H9 (cell line): Measurements from ENCODE around the gene IRS2. TPM values are rescaled to one million over a fixed set of nuclear protein-coding genes. Genes with fewer than 3 reads are reported as not detected.

Source experiments
- DNase-seq: peaks from one replicate; pipeline ENCODE4 v3.0.0-alpha.2; 2017
- H2AFZ ChIP-seq: one replicate; pipeline ENCODE4 v1.6.1; 2013; ENCODE audit warnings: mild to moderate bottlenecking, low read length, control low read depth, moderate library complexity
- H2AK5ac ChIP-seq: 2 replicates; pipeline ENCODE4 v1.6.1; 2013; ENCODE audit warnings: low read length, control low read depth, mixed read lengths; ENCODE audit not compliant: insufficient read length
- H2BK120ac ChIP-seq: one replicate; pipeline ENCODE4 v1.6.1; 2013; ENCODE audit warnings: low read depth, mild to moderate bottlenecking, low read length, control low read depth, inconsistent platforms; ENCODE audit not compliant: poor library complexity, severe bottlenecking
- H2BK12ac ChIP-seq: 2 replicates; pipeline ENCODE4 v1.6.1; 2013; ENCODE audit warnings: low read length, control low read depth, mixed read lengths, low read depth; ENCODE audit not compliant: insufficient read length
- H2BK15ac ChIP-seq: 2 replicates; pipeline ENCODE4 v1.6.1; 2013; ENCODE audit warnings: low read depth, low read length, control low read depth
- H2BK20ac ChIP-seq: one replicate; pipeline ENCODE4 v1.6.1; 2013; ENCODE audit warnings: low read depth, mild to moderate bottlenecking, low read length, control low read depth, inconsistent platforms; ENCODE audit not compliant: poor library complexity, severe bottlenecking
- H2BK5ac ChIP-seq: 2 replicates; pipeline ENCODE4 v1.6.1; 2013; ENCODE audit warnings: low read length, control low read depth, mixed read lengths; ENCODE audit not compliant: insufficient read length
- H3K14ac ChIP-seq: 2 replicates; pipeline ENCODE4 v1.6.1; 2013; ENCODE audit warnings: low read length, control low read depth; ENCODE audit not compliant: insufficient read depth
- H3K18ac ChIP-seq: 2 replicates; pipeline ENCODE4 v1.6.1; 2013; ENCODE audit warnings: low read depth, mild to moderate bottlenecking, mixed read lengths, low read length, control low read depth; ENCODE audit not compliant: insufficient read length
- H3K23ac ChIP-seq: 2 replicates; pipeline ENCODE4 v1.6.1; 2013; ENCODE audit warnings: low read length, control low read depth, mixed read lengths, low read depth; ENCODE audit not compliant: insufficient read length
- H3K23me2 ChIP-seq: 2 replicates; pipeline ENCODE4 v1.6.1; 2013; ENCODE audit warnings: low read depth, mild to moderate bottlenecking, mixed read lengths, low read length, control low read depth; ENCODE audit not compliant: insufficient read length, poor library complexity, severe bottlenecking
- H3K27ac ChIP-seq: 2 replicates; pipeline ENCODE4 v1.5.1; 2013; ENCODE audit warnings: low read length, control low read depth, mixed read lengths, low read depth; ENCODE audit not compliant: insufficient read length
- H3K27me3 ChIP-seq: 2 replicates; pipeline ENCODE4 v1.6.1; 2013; ENCODE audit warnings: low read length, control low read depth, inconsistent platforms; ENCODE audit not compliant: insufficient read depth
- H3K4ac ChIP-seq: 2 replicates; pipeline ENCODE4 v1.6.1; 2013; ENCODE audit warnings: low read depth, mild to moderate bottlenecking, control low read depth, inconsistent platforms, low read length, moderate library complexity
- H3K4me1 ChIP-seq: 2 replicates; pipeline ENCODE4 v1.6.1; 2013; ENCODE audit warnings: low read length, control low read depth, inconsistent platforms; ENCODE audit not compliant: insufficient read depth
- H3K4me2 ChIP-seq: 2 replicates; pipeline ENCODE4 v1.6.1; 2013; ENCODE audit warnings: low read length, control low read depth, mixed read lengths; ENCODE audit not compliant: insufficient read length, insufficient read depth
- H3K56ac ChIP-seq: 2 replicates; pipeline ENCODE4 v1.6.1; 2013; ENCODE audit warnings: low read depth, mild to moderate bottlenecking, mixed read lengths, low read length, control low read depth; ENCODE audit not compliant: insufficient read length
- H3K79me1 ChIP-seq: 2 replicates; pipeline ENCODE4 v1.6.1; 2013; ENCODE audit warnings: low read depth, mild to moderate bottlenecking, moderate library complexity, low read length, control low read depth, inconsistent platforms; ENCODE audit not compliant: insufficient read depth, poor library complexity, severe bottlenecking
- H3K79me2 ChIP-seq: 2 replicates; pipeline ENCODE4 v1.6.1; 2013; ENCODE audit warnings: low read length, control low read depth, inconsistent platforms; ENCODE audit not compliant: insufficient read depth
- H3K9ac ChIP-seq: 2 replicates; pipeline ENCODE4 v1.6.1; 2013; ENCODE audit warnings: low read length, control low read depth, mixed read lengths; ENCODE audit not compliant: insufficient read length; ENCODE audit errors: extremely low read depth
- H3K9me3 ChIP-seq: one replicate; pipeline ENCODE4 v1.6.1; 2013; ENCODE audit warnings: low read depth, low read length, inconsistent platforms; ENCODE audit not compliant: control insufficient read depth
- H3T11ph ChIP-seq: one replicate; pipeline ENCODE4 v1.6.1; 2013; ENCODE audit warnings: mild to moderate bottlenecking, low read length, control low read depth, inconsistent platforms
- H4K20me1 ChIP-seq: one replicate; pipeline ENCODE4 v1.6.1; 2013; ENCODE audit not compliant: control insufficient read depth, insufficient read length, insufficient read depth
- H4K5ac ChIP-seq: 2 replicates; pipeline ENCODE4 v1.6.1; 2013; ENCODE audit warnings: low read depth, mild to moderate bottlenecking, mixed read lengths, low read length, control low read depth; ENCODE audit not compliant: insufficient read length
- H4K8ac ChIP-seq: replicated peaks from 2 replicates; pipeline ENCODE4 v1.6.1; 2013; ENCODE audit warnings: low read length, control low read depth, mixed read lengths, low read depth; ENCODE audit not compliant: insufficient read length
- H4K91ac ChIP-seq: 2 replicates; pipeline ENCODE4 v1.6.1; 2013; ENCODE audit warnings: low read depth, mild to moderate bottlenecking, moderate library complexity, mixed read lengths, low read length, control low read depth; ENCODE audit not compliant: insufficient read length
- H3K27ac Mint-ChIP-seq, 3 experiments: 2 replicates in 2 of 3; 3 replicates in 1 of 3; pipeline ENCODE4 v1.8.0; 2020 to 2021; ENCODE audit warnings: mixed read lengths in 3 of 3, mild to moderate bottlenecking in 1 of 3, moderate library complexity in 1 of 3
- H3K27me3 Mint-ChIP-seq: 2 replicates; pipeline ENCODE4 v1.8.0; 2021; ENCODE audit warnings: low read depth, mild to moderate bottlenecking, moderate library complexity, mixed read lengths
- H3K36me3 Mint-ChIP-seq, 3 experiments: 2 replicates in 2 of 3; 3 replicates in 1 of 3; pipeline ENCODE4 v1.8.0; 2020 to 2021; ENCODE audit warnings: low read depth in 3 of 3, mixed read lengths in 3 of 3; ENCODE audit not compliant: insufficient read depth in 1 of 3
- H3K4me1 Mint-ChIP-seq, 2 experiments: 2 replicates each; pipeline ENCODE4 v1.8.0; 2020; ENCODE audit warnings: mixed read lengths in 2 of 2
- H3K4me3 Mint-ChIP-seq, 2 experiments: 2 replicates in 1 of 2; 3 replicates in 1 of 2; pipeline ENCODE4 v1.8.0; 2020 to 2021; ENCODE audit warnings: mild to moderate bottlenecking in 2 of 2, mixed read lengths in 2 of 2, moderate library complexity in 1 of 2
- H3K9me3 Mint-ChIP-seq, 2 experiments: 2 replicates in 1 of 2; 3 replicates in 1 of 2; pipeline ENCODE4 v1.8.0; 2020; ENCODE audit warnings: mild to moderate bottlenecking in 2 of 2, mixed read lengths in 2 of 2, moderate library complexity in 1 of 2
- WGBS: extraction: QIAGEN DNeasy Blood & Tissue Kit; methylation state at CpG from one replicate; pipeline ENCODE4 v1.1.7; 2013; ENCODE audit warnings: missing lambda C conversion rate, low lambda C conversion rate, mixed read lengths; ENCODE audit not compliant: insufficient read length; ENCODE audit errors: extremely low coverage; 5-methylcytosine and 5-hydroxymethylcytosine counted together
- total RNA-seq: library from RNA; stranded (reverse); gene quantifications from 2 replicates; pipeline ENCODE4 v1.2.1, GENCODE V29; 2021
- TF ChIP-seq, protein P1 (sequence below): fragments of 200-600 bp; sonication (generic); conservative IDR thresholded peaks from 3 replicates; pipeline ENCODE4 v1.8.0; 2021; ENCODE audit warnings: antibody characterized with exemption, mild to moderate bottlenecking

Gene IRS2
- total RNA-seq, 1 experiment from 2014 or later: 10.1 TPM

DNA sequence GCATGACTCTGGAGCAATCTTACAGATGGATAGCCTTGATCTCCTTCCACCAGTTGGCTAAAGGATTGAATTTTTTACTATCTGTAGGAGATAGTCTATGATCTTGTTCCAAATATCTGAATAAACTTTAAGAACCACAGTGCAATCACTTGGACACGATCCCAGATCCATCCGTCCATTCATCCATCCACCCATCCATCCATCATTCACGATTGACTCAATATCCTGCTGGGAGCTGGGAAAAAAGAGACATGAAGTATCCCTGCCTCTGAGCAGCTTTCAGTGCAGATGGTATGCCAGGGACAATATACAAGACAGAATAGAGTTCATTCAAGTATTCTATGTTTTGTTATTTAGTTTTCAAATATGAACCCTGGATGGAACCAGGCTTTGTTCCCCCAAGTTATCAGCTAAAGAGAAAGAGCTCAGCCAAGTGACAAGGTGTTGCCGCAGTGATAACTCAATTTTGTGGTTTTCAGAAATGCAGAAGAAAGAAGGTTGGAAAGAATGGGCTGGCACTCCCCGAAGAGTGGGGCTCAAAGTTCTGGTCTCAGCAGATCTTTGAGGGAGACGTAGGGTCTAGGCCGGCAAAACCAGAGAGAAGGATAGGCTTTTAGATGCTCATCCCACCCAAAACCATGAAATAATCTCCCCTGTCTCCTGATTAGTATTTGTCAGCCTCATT is 66.3 kb downstream of the IRS2 start:
- Mint-ChIP-seq H3K4me1 (peaks cover 21 to 26% of the 10 kb centered on the region in 2 experiments), H3K27ac (no peak overlapping the region; a peak in 1 of 7 replicates), H3K36me3 (no peaks in the 10 kb centered on the region), H3K4me3 (no peak overlapping the region), H3K9me3 (no peaks in the 10 kb centered on the region), H3K27me3 (peaks cover 2% of the 10 kb centered on the region; the same call in 1 of the 2 replicates)
- Histone ChIP-seq H3K23ac (no peak overlapping the region), H4K8ac (no peak overlapping the region), H2AFZ (no peak overlapping the region), H3K14ac (no peak overlapping the region), H3K4me1 (no peaks in the 10 kb centered on the region), H3K79me2 (no peaks in the 10 kb centered on the region), H4K20me1 (no peaks in the 10 kb centered on the region), H3K9me3 (no peaks in the 10 kb centered on the region), H4K5ac (no peak overlapping the region), H3K23me2 (no peaks in the 10 kb centered on the region), H3K4me2 (no peak overlapping the region), H3K27ac (no peak overlapping the region), H2BK120ac (no peak overlapping the region), H3K4ac (no peak overlapping the region), H3K27me3 (no peaks in the 10 kb centered on the region), H2BK20ac (no peak overlapping the region), H3T11ph (no peak overlapping the region), H2BK12ac (no peak overlapping the region), H2BK5ac (no peak overlapping the region), H2BK15ac (no peak overlapping the region), H3K56ac (no peak overlapping the region), H4K91ac (no peak overlapping the region), H3K9ac (no peak overlapping the region), H2AK5ac (no peak overlapping the region), H3K79me1 (no peaks in the 10 kb centered on the region), H3K18ac (no peak overlapping the region)
- no peak for DNase-seq
- no CpG with 5 or more reads among the region's 7 CpGs for WGBS
- TF ChIP-seq, protein P1, sequence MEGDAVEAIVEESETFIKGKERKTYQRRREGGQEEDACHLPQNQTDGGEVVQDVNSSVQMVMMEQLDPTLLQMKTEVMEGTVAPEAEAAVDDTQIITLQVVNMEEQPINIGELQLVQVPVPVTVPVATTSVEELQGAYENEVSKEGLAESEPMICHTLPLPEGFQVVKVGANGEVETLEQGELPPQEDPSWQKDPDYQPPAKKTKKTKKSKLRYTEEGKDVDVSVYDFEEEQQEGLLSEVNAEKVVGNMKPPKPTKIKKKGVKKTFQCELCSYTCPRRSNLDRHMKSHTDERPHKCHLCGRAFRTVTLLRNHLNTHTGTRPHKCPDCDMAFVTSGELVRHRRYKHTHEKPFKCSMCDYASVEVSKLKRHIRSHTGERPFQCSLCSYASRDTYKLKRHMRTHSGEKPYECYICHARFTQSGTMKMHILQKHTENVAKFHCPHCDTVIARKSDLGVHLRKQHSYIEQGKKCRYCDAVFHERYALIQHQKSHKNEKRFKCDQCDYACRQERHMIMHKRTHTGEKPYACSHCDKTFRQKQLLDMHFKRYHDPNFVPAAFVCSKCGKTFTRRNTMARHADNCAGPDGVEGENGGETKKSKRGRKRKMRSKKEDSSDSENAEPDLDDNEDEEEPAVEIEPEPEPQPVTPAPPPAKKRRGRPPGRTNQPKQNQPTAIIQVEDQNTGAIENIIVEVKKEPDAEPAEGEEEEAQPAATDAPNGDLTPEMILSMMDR: no peak
